Memory B cell (primary cell): Measurements from ENCODE around the gene MORN5.

ENCODE experiments used
- ATAC-seq: fragments of 150-1000 bp; cut with Tn5 transposase; 2 replicates; pipeline ENCODE4 v1.10.0; 2021; ENCODE audit warnings: low read depth, mild to moderate bottlenecking, moderate library complexity
- DNase-seq, 2 donors: peaks; one replicate each; pipeline ENCODE4 v3.0.0; 2022; ENCODE audit warnings: low spot score in 2 of 2
- H3K27ac Mint-ChIP-seq: one replicate; pipeline ENCODE4 v1.8.0; 2022; ENCODE audit warnings: mild to moderate bottlenecking, moderate library complexity, mixed read lengths
- H3K27me3 Mint-ChIP-seq: one replicate; pipeline ENCODE4 v1.8.0; 2022; ENCODE audit warnings: mixed read lengths
- H3K36me3 Mint-ChIP-seq: one replicate; pipeline ENCODE4 v1.8.0; 2022; ENCODE audit warnings: mild to moderate bottlenecking, mixed read lengths
- H3K4me1 Mint-ChIP-seq: one replicate; pipeline ENCODE4 v1.8.0; 2022; ENCODE audit warnings: mixed read lengths
- H3K4me3 Mint-ChIP-seq: one replicate; pipeline ENCODE4 v1.8.0; 2022; ENCODE audit warnings: mild to moderate bottlenecking, moderate library complexity, mixed read lengths
- H3K9me3 Mint-ChIP-seq: one replicate; pipeline ENCODE4 v1.8.0; 2022; ENCODE audit warnings: mixed read lengths

The MORN5 gene

DNA sequence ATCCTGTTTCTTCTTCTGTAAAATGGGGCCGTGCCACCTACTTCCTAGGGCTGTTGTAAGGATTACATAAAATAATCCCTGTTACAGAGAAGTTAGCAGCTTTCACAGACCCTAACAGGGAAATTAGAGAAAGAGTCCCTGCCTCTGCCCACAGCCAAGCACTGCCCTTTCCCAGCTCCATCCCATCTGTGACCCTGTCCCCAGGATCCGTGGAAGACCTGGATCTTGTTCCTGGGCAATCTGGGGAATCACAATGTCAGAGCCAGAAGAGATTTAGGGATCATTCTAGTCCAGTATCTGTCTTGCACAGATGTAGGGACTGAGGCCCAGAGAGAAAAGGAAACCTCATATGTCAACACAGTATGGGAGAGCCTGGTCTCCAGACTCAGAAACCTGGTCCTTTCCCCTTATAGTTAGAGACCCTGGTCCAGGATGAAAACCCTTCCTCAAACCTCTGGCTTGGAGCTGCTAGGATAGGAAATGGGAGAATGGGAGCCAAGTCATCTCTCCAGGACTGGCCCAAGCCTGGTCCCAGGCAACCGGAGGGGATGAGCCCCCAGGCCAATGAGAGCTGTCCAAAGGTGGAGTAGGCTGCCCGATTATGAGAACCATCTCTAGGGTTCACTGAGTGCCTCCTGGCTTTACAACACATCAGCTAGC lies 56.6 kb downstream of the MORN5 start:
- DNase-seq (no peak), ATAC-seq (no peak)
- Mint-ChIP-seq H3K9me3 (no peaks in the 10 kb centered on the region), H3K36me3 (no peaks in the 10 kb centered on the region), H3K4me3 (no peak overlapping the region), H3K27ac (no peak overlapping the region), H3K27me3 (peaks cover 47% of the 10 kb centered on the region), H3K4me1 (peaks cover 15% of the 10 kb centered on the region)

DNA sequence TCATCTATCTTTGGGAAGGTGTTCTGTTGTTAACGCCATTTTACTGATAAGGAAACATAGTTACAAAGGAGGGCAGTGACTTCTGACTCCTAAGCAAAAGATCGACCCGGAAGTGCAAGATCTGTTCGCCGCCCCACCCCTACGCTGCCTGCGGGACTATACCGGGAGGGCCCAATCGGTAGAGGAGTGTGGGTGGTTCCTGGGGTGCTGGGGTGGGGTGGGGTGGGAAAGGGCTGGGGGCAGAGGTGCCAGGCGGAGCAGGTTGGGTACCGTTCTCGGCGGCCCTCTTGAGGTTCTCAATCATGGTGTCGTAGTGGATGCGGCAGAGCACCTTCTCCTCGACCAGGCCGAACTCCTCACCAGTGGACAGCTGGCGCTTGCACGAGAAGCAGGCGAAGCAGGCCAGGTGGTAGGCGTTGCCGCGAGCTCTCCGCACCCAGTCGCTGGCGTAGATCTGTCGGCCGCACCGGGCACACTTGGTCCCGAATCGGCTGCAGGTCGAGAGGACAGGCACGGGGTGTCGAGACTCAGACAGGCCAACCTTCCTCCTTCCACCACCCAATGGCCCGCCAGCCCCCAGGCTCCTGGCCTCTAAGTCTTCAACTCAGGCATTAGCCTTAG lies 57.2 kb downstream of the MORN5 start:
- Mint-ChIP-seq H3K27ac (no peak overlapping the region), H3K4me1 (peaks cover 15% of the 10 kb centered on the region), H3K27me3 (peaks cover 51% of the 10 kb centered on the region), H3K9me3 (no peaks in the 10 kb centered on the region), H3K4me3 (no peak overlapping the region), H3K36me3 (no peaks in the 10 kb centered on the region)
- DNase-seq (no peak), ATAC-seq (no peak)

DNA sequence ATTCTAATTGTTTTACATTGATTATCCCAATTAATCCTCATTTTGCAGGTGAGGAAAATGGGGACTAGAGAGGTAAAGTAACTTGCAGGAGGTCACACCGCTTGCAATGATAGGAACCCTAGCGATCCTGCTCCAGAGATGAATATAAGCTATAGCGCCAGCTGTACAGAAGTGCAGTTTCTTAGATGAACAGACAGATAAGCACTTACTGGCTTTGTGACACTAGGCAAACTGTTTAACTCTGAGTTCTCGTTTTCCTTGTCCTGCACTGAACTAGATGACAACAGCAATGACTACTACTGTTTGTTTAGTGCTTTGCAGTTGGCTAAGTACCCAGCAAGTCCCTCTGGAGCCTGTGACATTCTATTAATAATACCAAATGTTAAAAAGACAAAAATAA lies 57.9 kb downstream of the MORN5 start:
- no peaks in the 10 kb centered on the region for H3K9me3 Mint-ChIP-seq
- H3K27ac Mint-ChIP-seq = no peak overlapping the region
- peaks cover 15% of the 10 kb centered on the region for H3K4me1 Mint-ChIP-seq
- no peak for ATAC-seq
- peaks cover 52% of the 10 kb centered on the region for H3K27me3 Mint-ChIP-seq
- no peak for DNase-seq
- no peak overlapping the region for H3K4me3 Mint-ChIP-seq
- no peaks in the 10 kb centered on the region for H3K36me3 Mint-ChIP-seq

DNA sequence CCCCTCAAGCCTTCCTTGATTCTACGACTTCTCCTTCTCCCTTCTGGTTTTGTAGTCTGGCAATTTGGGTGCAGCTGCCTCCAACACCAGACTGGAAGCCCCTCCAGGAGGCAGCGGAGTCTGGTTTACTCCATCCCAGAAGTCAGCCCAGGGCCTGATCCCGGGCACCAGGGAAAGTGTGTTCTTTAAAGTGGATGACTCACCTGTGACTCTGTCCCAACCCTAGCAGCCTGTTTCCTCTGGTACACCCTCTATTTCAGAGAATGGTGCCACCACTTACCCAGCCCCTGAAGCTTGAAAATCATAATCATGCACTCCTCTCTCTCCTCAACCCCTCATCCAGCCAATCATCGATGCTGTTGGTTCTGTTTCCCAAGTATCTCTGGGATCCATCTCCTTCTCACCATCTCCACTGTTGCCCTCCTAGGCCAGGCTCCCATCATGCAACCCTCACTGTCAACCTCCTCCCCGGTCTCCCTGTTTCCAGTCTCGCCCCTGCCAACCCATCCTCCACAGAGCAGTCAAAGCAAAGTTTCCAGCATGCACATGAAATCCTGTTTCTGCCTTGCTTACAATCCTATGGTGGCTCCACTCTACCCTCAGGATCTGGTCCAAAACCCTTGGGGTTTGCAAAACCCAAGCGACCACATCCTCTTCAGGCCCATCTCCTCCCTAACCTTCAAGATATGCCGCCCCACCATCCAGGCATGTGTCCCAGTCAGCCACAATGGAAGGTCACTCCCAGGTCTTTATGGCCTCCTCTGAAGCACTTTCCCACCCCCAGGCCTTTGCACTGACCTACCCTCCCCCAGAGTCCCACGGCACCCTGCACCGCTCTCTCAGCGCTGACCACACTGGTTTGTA lies 58.6 kb downstream of the MORN5 start:
- peaks cover 50% of the 10 kb centered on the region for H3K27me3 Mint-ChIP-seq
- H3K9me3 Mint-ChIP-seq = no peaks in the 10 kb centered on the region
- peaks cover 14% of the 10 kb centered on the region for H3K4me1 Mint-ChIP-seq
- ATAC-seq (no peak), DNase-seq (no peak)
- H3K4me3 Mint-ChIP-seq = peak overlapping the region; percentile 13
- H3K36me3 Mint-ChIP-seq = no peaks in the 10 kb centered on the region
- no peak overlapping the region for H3K27ac Mint-ChIP-seq

DNA sequence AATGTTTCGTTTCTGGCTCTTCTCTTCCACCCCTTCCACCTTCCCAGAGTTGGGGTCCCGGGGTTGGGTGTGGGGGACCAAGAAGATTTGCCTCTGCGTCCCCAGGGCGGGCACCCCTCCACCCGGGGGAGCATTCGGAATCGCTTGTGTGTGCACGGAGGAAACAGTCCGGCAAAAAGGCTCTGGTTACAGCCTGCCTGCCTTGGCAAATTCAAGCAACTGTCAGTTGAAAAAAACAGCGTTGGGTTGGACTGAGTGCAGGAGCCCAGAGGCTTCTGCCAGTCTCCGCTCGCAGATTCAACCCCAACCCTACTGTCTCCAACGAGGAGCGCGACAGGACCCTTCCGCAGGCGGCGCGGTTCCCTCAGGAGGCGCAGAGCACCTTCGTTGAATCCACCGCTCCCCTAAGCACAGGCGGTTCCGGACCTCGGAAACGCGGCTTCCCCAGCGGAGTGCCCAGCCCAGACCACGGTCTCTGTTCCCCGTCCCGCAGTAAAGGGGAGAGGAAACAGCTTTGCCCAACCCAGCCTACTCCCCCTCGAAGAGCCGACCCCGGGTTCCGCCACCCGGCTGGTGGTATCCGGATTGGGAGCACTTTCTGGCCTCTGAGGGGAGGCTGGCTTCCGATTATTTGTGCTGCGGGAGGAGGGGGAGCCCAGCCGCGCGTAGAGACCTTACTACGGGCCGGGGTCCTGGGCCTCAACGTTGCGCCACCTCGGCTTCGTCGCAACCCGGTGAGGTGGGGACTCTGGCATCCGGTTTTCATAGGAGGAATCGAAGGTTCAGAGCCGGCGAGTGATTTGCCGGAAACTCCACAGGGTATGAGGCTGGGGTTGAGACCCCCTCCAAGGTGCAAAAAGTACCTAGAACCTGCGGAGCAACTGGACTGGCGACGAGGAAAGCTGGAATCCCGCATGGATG lies 59.5 kb downstream of the MORN5 start:
- H3K27ac Mint-ChIP-seq = no peak overlapping the region
- H3K36me3 Mint-ChIP-seq = no peaks in the 10 kb centered on the region
- DNase-seq (no peak), ATAC-seq (peak; percentile 34)
- no peaks in the 10 kb centered on the region for H3K9me3 Mint-ChIP-seq
- H3K4me1 Mint-ChIP-seq = peaks cover 11% of the 10 kb centered on the region
- H3K27me3 Mint-ChIP-seq = peaks cover 51% of the 10 kb centered on the region
- peak overlapping the region; percentile 72 for H3K4me3 Mint-ChIP-seq

DNA sequence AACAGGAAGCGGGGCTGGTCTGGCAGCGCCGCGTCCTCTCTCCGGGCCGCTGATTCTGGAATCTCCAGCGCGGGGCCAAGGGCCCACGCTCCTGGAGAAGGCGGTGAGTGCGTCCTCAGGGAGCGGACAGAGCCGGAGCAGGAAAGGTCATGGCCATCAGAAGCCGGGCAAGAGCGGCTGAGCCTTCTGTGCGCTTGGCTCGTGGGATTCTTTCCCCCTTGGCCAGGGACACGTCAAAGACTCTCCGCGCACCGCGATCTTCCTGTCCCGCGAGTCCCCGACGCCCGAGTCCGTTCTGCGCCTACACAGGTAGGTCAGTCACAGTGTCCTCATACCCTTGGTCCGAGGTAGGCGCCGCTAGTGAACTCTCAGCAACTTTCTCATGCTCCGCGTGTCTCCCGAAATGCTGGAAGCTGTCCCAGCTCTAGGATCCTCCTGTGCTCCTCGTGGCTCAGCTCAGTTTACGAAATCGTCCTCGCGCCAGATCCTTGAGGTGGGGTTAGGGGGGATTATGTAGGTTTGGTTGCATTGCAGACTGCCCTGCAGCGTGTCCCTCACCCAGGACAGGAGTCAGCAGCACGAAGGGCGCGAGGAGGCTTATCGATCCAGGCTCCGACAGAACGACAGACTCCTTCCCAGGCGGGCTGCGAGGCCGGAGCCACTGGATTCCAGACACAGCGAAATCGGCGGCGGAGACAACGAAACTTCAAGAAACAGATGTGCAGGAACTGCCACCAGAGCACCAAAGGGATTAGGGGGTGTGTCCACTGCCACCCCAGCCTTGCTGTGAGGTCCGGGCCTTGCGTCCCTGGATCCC lies 60.4 kb downstream of the MORN5 start:
- Mint-ChIP-seq H3K9me3 (no peaks in the 10 kb centered on the region), H3K4me1 (peaks cover 11% of the 10 kb centered on the region), H3K27ac (no peak overlapping the region), H3K4me3 (no peak overlapping the region), H3K27me3 (peaks cover 57% of the 10 kb centered on the region), H3K36me3 (no peaks in the 10 kb centered on the region)
- DNase-seq (no peak), ATAC-seq (no peak)

DNA sequence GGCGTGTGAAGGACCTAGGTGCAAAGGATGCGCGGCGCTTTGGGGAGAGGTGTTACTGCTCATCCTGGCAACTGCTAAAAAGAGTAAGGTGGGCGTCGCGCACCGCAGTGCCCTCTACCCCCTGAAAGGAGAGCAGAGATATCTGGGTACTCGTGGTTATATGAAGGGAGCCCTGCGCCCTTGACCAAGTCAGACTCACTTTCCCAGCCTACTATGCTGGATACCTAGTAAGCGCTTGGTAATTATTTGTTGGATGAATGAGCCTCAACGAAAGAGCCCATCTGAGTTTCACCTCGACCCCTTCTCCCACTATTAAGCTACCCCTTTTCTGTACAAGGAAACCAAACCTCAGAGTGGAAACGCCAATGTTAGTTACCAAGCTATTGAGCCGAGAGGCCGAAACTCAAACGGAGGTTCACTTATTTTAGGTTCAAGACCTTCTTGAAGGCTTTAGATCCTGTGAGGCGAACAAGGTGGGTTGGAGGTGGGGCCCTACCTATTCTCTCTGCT lies 61.0 kb downstream of the MORN5 start:
- ATAC-seq (no peak), DNase-seq (no peak)
- Mint-ChIP-seq H3K9me3 (no peaks in the 10 kb centered on the region), H3K27me3 (peaks cover 56% of the 10 kb centered on the region), H3K27ac (no peak overlapping the region), H3K4me1 (peaks cover 11% of the 10 kb centered on the region), H3K4me3 (no peak overlapping the region), H3K36me3 (no peaks in the 10 kb centered on the region)

DNA sequence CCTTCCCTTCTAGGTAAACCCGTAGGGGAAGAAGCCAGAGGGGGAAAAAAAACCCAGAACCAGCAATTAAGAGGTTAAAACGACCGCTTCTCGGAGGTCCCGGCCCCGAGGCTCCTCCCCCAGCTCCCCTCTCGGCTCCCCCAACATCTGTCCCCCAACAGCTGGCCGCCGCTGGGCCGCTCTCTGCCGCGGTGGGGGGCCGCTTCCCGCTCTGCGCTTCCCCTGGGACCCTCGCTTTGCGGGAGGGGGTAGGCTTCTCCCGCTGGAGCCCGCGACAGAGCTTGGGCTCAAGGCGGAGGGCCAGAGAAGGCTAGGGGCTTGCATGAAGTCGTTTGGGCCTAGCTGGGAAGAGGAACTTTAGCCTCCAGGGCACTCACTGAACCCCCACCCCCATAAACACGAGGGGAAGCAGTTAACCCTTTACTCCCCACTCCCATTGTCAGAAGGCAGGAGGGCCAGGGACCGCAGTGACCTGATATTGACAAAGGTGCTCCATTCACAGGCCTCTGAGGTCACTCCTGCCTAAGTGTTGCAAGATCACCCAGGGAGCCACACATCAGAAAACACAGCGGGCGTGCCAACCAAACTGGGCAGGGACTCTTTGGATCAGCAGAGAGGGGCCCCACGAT lies 61.6 kb downstream of the MORN5 start:
- Mint-ChIP-seq H3K36me3 (no peaks in the 10 kb centered on the region), H3K4me3 (no peak overlapping the region), H3K27me3 (peaks cover 51% of the 10 kb centered on the region), H3K4me1 (peaks cover 11% of the 10 kb centered on the region), H3K27ac (no peak overlapping the region), H3K9me3 (no peaks in the 10 kb centered on the region)
- no peak for ATAC-seq
- no peak for DNase-seq

DNA sequence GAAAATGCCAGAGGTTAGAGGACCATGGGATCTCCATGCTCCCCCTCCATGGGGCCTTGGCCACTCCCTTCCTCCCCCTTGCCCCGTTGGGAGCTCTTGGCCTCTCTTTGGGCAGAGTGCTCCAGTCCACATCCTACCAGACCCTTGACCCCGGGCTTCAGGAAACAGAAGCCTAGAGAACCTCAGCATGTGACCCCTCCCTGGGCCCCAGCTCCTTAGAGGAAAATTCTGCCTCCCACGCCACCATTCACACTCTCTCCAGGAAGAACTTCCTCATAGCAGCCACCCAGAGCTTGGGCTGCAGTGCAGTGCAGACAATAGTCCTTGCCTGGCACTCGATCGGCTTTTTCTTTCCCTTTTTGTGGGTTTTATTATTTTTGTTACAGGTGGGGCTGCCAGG lies 63.1 kb downstream of the MORN5 start:
- peaks cover 11% of the 10 kb centered on the region for H3K4me1 Mint-ChIP-seq
- ATAC-seq (no peak), DNase-seq (no peak)
- no peaks in the 10 kb centered on the region for H3K36me3 Mint-ChIP-seq
- H3K9me3 Mint-ChIP-seq = no peaks in the 10 kb centered on the region
- H3K4me3 Mint-ChIP-seq = no peak overlapping the region
- H3K27me3 Mint-ChIP-seq = peaks cover 49% of the 10 kb centered on the region
- no peak overlapping the region for H3K27ac Mint-ChIP-seq

DNA sequence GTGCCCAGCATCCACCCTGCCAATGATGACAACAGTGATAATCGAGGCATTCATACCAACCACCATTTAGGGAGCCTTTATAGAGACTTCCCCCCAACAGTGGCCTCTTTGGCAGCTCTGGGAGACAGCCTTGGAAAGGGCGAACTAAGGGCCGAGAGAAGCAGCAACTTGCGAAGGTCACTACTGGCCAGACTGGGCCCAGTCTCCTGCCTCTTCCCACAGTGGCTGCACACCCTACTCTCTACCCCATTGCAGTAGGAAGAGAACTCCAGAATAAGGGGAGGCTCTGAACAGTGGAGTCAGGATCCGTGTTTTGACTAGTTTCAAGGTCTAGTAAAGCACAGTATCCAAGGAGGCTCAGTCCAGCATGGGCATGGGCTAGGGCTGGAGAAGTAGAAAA lies 63.7 kb downstream of the MORN5 start:
- H3K9me3 Mint-ChIP-seq = no peaks in the 10 kb centered on the region
- H3K4me3 Mint-ChIP-seq = no peak overlapping the region
- peaks cover 44% of the 10 kb centered on the region for H3K27me3 Mint-ChIP-seq
- H3K36me3 Mint-ChIP-seq = no peaks in the 10 kb centered on the region
- H3K4me1 Mint-ChIP-seq = peaks cover 8% of the 10 kb centered on the region
- ATAC-seq (no peak), DNase-seq (no peak)
- H3K27ac Mint-ChIP-seq = no peak overlapping the region

DNA sequence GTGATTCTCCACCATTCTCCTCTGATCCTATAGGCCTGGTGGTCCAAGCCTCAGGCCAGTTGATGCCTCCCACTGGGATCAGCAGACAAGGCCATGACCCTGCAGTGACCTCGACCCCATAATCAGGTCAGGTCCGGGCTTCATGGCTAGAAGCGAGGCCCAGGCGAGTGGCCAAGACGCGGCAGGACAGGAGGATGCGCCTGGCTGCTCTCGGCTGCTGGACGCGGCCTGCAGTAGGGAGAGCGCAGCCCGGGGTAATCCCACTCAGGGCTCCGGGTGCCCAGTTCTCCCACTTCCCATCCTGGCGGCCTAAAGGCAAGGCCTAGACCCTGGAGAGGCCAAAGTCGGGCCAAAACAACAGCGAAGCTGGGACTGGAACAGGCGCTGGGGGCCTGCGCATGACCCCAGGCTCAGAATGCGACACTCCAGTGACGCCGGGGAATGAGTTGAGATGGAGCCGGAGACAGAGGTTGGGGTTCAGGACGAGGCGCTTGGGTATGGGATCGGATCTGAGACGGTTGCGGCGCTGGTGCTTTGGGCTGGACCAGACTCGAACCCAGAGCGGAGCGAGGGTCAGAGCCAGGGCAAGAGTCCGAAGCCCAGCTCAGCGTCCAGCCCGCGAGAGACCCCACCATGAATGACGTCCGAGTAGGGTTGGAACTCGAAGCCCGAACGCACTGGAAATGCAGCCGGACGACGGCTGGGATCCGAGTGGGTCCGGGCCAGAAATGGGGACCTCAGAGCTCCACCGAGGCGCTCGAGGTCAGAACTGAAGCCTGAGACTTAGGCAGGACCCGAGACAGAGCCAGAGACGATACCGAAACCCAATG lies 65.8 kb downstream of the MORN5 start:
- Mint-ChIP-seq H3K27ac (no peak overlapping the region), H3K27me3 (peaks cover 33% of the 10 kb centered on the region), H3K36me3 (no peaks in the 10 kb centered on the region), H3K9me3 (no peaks in the 10 kb centered on the region), H3K4me3 (no peak overlapping the region), H3K4me1 (peaks cover 3% of the 10 kb centered on the region)
- DNase-seq = no peak
- ATAC-seq = no peak

DNA sequence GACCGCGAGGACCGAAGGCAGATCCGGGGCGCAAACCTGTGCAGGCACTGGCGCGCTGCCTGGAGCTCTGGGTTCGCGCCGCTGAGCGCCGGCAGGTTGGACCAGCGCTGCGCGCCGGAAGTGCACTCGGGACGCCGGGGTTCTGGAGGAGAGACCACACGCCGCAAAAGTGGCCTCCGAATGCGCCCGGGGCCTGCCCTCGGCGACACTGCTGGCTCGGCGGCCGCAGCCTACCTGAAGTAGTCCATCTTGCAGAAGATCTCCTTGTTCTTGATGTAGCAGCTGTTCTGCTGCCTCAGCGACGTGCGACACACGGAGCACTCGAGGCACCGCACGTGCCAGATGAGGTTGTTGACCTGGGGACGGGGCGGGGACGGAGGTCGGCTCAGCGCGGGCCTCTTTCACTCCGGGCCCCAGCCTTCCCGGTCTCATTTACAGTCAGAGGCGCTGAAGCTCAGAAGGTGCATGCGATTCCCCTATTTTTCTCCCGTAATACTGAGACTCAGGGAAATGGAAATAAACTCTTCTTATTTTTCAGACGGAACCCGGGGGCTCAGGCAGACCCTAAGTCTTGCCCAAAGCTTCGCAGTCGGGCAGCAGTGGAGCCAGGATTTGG lies 66.5 kb downstream of the MORN5 start:
- Mint-ChIP-seq H3K36me3 (no peaks in the 10 kb centered on the region), H3K27me3 (peaks cover 33% of the 10 kb centered on the region), H3K4me1 (peaks cover 3% of the 10 kb centered on the region), H3K27ac (no peak overlapping the region), H3K4me3 (no peak overlapping the region), H3K9me3 (no peaks in the 10 kb centered on the region)
- ATAC-seq (no peak), DNase-seq (no peak)
